ENCODE measurements around the gene TAGLN3.

Gene TAGLN3

DNA sequence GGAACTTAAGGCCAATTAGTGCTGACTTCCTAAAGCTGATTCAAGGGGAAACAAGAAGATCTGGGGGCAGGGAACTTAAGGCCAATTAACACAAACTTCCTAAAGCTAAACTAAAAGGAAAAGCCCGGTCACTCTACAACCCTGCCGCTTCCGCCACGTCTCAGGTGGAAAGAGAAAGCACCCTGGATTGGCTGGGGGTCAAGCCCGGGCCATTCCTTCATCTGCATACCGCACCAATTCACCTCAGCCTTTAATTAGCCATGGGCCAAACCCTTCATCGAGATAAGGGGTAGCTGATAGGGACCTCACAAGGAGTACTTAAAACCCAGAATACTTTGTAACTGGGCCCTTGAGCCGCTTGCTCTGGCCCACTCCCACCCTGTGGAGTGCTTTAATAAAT lies 50.2 kb downstream of the TAGLN3 start:
- no peak for ATAC-seq
- no peak for DNase-seq

DNA sequence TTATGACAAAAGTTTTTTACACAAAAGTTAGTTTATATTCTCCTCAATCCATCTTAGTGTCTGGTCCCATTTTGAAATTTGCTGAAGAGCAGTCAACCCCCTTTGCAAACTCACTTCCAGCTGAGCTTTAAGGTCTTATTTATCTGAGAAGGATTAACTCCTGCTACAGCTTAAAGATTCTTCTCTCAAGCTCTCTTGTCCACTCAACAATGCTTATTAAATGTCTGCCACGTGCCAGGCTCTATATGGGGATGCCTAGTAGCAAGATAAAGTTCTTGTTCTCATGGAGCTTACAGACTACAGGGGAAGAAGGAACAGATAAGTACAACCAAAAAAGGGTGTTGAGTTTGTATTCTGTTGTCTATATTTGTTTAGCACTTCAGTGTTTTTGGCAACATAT lies 54.5 kb downstream of the TAGLN3 start:
- ATAC-seq (no peak), DNase-seq (no peak)

DNA sequence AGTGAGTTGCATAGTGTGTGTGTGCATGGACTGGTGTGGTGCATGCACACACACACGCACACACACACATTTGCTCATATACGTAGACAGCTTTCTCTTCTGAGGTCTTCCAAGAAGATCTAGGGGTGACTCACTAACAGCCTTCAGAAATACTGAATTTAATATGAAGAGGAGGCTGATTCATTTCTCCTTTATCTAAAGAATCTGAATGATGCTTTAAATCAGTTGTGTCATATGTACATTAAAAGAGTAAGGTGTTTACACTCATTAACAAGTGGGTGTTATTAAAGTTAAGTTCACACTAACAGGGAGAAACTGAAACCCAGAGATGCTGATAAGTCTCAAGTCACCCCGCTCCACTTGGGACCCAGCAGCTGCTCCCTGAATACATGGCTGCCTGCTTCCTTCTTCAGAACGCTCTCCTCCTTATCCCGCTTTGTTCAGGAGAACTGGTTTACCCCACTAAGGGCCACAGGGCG lies 57.8 kb downstream of the TAGLN3 start:
- DNase-seq (no peak), ATAC-seq (peak; percentile 84)

DNA sequence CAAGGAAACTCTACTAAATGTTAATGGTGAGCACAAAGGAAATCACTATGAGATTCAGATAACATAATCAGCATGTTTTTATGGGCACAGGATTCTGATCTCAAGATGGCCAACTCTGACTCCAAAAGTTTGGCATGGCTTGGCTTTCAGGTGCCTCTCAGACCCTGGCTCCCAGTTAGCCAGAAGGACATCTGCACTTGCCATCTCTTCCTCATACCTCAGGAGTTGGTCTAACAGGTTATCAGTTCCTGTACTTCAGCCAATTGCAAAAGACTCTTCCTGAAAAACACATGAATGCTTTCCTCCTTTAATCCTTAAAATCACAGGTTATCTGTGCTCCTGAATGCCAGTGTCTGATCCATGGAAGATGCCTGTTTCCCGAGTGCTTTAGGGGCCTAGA lies 60.8 kb downstream of the TAGLN3 start:
- no peak for DNase-seq
- no peak for ATAC-seq

DNA sequence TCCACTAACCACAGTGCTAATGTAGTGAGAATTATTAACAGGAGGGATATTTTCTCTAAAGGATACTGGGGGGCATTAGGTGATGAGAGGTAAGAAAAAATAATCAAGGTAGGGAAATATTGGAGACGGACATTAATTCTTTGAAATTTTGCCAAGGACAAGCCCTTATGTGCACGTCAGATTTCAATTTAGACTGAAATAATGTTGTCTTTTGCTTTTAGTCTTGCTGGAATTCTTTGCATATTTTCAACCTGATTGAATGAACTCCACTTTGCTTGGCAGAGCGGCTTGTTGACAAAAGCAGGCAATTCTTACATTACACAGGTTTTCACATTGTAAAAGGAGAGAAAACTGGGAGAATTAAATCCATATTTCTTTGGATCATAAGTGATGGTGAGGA lies 62.4 kb downstream of the TAGLN3 start:
- DNase-seq (no peak), ATAC-seq (no peak)
